GM21381 (cell line): ENCODE results near the gene FHOD3.

Experiments
- ATAC-seq: cut with Tn5 transposase; IDR thresholded peaks from one replicate; pipeline ENCODE4 v1.9.1; 2021; ENCODE audit warnings: mild to moderate bottlenecking, moderate library complexity; ENCODE audit not compliant: unreplicated experiment

Gene FHOD3

DNA sequence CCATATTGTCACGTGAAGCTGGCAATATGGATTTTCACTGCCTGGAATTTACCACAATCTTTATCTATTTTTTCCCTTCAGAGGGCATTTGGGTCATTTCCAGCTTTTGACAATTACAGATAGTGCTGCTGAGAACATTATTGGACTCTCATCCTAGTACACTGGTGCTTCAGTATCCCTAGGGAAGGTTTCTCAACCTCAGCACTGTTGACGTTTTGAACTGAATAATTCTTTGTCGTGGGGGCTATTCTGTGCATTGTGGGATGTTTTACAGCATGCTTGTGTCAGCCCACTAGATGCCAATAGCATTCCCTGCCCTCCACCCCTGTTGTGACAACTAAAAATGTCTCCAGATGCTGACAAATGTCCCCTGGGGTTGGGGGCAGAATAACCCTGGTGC lies 345.5 kb downstream of the FHOD3 start:
- no peak for ATAC-seq

DNA sequence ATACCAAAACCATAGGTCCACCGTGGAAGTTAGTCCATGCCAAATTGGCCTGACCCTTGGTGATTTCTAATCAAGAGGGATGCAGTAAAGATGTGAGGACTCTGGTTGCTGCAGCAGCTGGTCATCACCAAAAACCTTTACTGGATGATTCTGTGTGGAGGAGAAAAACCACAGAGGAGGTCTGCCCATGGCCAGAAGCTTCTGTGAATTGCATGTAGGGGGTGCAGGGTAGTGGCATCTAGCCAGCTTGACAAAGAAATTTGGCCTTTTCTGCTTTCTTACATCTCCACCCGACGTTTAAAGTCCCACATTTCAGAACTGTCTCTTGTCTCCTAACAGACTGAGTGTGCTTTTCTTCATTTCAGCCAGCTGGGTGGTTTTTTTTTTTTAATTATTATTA lies 351.3 kb downstream of the FHOD3 start:
- ATAC-seq: no peak

DNA sequence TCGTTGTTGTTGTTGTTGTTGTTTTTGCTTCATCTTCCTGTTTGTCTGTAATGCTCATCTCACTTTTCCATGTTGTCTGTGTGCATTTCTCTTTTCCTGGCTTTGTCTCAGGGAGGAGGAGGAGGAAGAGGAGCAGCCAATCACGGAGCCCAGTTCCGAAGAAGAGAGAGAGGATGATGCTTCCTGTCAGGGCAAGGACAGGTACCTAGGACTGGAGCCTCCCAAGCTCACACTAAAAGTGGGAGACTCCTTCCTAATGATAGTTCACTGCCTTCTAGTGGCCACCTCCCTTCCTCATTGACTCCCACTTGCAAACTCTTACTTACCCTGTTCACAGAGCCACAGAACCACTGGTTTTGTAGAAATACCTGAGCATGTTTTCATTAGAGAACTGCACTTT lies 351.7 kb downstream of the FHOD3 start:
- ATAC-seq: no peak

DNA sequence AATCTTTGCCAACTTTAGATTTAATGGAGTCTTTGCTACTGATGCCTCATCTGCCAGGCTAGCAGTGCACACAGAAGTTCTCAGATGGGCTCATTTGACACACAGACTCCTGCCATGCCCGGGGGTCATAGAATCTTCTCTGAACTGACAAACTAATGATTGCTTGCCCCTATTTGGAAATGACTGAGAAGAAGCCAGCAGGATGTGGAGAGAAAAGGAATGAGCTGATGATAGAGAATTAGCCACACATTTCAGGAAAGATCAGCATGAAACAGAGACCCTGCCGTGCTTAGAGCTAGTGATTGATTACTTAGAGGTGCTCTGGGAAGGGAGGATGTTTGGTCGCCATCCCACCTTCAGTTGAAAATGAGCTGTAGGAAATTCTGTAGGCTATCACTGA lies 352.8 kb downstream of the FHOD3 start:
- peak; percentile 12 for ATAC-seq

DNA sequence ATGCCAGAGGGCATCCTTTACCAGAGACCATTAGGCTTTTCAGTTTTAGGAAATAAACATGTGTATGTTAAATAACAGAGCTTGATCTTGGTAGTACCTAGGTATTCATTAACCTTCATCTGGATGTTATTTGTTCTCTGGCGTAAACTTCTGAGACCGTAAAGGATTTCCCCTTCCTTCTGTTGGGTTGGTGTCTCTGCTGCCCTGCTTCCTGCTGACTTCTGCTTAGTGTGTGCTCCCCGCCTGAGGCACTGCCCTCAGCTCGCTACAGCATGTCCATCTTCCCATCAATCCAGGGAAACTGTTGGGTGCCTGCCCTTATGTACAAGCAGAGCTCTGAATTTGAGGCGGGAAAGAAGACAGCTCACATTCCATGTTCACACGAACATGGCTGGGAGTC lies 353.4 kb downstream of the FHOD3 start:
- ATAC-seq: peak; percentile 71

DNA sequence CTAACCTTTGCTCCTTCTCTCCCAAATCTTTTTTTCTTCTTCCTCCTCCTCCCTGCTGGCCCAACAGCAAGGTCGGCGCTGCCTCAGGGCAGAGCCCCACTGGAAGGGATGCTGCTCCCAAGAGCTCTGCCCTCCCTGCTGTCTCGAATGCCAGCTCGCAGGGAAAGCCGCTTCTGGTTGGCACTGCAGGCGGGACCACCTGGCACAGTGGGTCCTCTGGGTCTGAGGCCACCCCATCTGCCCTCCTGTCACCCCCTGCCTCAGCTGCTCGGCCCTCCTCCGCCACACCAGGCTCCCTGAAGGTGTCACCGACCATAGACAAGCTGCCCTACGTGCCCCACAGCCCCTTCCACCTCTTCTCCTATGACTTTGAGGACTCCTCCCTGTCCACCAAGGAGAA lies 355.0 kb downstream of the FHOD3 start:
- no peak for ATAC-seq

DNA sequence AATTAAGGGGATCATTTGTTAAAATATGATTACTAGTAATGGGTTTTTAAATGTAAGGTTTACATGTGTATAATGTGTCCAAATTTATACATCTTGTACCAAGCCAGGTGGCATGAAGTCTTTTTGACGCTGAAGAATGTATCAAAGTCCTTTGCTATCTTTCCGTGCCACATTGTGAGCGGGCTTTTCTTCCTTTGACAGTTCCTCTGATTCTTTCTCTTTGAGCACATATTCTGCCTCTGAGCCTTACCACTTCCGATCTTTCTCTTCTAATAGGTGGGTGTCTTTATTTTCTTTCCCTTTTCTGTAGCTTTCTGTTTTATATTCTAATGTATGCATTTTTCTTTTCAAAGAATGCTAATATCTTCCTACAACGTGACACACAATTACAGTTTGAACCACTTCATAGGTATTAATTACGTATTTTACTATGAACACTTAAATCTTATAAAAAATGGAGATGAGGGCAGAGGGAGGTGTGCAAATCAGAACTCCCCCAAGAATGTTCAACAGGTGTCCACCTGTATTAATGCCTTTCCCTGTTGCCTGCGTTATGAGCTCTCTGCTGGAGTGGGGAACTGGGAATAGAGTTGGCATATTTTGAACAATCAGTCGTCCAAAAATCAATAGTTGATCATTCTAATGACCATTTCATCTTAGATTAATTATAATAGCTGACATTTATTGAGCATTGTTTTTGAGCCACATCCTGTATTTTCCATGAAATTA lies 355.8 kb downstream of the FHOD3 start:
- no peak for ATAC-seq

DNA sequence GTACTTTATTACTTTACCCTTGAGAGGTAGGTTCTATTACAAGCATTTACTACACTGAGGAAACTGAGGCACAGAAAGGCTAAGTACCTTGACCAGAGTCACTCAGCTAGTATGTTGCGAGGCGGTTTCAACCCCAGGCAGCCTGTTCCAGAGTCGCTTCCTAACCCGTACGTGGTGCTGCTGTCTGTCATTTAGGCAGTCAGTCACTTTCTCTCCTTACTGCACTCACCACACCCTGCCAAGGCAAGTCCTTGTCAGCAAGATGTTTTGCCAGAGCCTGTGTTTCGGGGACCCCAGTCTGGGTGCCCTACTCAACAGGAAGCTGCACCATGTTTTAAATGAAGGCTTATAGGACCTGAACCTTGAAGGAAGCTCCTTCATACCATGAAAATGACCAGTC lies 356.4 kb downstream of the FHOD3 start:
- no peak for ATAC-seq

DNA sequence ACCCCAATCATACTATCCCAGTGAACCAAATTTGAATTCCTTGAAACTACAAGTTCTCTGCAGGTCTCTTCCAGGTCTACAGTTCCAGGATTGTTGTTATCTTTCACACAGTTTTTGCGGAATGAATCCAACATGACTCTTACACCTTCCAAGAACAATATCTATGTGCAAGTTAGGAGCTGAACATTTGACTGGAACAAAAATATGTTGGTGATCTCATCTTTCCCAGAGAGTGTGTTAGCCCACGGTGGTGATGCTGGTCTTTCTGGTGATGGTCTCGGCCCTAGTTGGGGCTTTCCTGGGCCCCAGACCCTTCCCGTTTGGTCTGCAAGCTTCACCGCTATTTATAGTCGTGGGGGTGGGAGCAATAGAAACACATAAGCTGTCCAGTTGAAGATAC lies 357.6 kb downstream of the FHOD3 start:
- ATAC-seq: no peak

DNA sequence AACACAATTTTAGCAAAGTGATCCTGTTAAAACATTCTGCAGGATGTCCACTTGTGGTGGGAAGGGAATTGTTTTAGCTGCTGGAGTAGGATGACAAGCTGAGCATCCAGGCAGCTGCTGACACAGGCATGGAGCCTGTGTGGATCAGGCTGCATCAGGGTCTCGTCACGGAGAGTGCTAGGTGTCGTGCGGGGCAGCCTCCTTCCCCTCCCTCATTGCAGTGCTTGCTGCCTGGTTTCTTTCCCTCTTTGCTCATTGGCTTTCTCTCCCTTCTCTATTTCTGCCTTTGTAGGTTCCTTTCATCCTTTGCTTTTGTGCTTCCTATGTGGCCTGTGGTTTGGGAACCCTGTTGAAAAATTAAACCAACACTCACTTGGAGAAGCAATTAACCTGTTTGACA lies 358.4 kb downstream of the FHOD3 start:
- no peak for ATAC-seq

DNA sequence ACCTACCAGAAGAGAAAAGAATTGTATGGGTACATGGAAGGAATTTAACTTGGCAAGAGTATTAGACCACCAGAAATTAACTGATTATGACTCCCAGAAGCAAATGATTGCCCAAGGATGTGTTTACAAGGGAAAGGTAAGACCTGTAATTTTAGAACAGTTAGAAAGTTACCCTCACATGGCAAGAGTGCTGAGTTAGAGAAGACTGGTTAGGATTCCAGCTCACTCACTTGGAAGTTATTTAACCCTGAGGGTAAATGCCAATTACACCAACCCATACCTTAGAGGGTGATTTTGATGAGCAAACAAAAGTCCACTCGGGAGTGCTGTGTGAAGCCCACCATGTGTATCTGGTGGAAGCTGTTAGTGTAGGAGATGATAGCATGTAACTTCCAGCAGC lies 361.1 kb downstream of the FHOD3 start:
- no peak for ATAC-seq

DNA sequence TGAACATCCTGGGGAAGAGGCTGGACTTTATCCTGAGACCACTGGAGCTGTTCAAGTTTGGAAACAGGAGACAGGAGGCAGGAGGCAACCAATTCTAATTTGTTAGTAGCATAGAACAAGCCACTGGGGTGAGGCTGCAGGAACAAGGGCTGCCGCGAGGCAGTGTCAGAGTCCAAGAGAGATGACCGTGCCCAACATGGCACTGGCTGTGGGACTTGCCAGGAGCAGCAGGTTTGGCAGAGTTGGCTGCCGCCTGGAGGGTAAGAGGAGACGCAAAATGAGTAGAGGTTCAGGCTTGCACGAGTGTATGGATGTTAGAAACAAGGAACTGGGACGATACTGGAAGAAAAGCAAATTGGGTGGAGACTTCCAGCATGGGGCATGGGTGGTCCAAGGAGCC lies 362.8 kb downstream of the FHOD3 start:
- no peak for ATAC-seq

DNA sequence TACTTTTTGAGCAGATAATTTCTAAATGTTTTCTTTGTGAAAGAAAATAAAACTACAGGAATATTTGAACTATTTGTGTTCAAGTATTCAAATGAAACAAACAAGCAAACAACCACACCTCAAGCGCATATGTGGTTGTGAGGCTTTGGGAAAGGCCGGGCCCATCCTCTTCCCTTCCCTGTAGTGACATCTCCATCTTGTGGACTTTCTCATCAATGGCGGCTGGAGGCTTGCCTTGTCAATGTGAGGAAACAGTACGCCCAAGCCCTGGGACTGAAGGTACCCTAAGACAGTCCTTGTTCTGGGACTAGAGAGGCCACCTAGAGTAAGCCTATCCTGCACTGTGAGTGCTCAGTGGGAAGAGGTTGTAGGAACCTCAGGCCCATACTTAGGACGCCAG lies 364.5 kb downstream of the FHOD3 start:
- no peak for ATAC-seq

DNA sequence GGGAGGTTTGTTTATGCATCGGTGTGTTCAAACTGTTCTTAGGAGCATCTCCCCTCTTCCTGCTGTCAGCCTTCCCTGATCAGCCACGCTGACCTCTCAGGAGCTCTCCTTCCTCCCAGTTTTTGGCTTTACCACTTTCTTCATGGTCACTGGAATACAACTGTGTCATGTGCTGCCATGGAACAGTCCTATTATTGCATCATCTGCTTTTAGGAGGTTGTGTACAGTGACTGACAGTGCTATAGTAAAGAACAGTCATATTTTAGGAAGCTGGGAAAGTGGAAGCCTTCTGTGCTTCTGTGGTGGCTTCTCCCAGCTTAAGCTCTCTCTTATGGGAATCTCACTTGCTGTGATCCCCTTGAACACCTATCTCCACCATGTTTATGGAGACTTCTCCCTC lies 365.8 kb downstream of the FHOD3 start:
- no peak for ATAC-seq

DNA sequence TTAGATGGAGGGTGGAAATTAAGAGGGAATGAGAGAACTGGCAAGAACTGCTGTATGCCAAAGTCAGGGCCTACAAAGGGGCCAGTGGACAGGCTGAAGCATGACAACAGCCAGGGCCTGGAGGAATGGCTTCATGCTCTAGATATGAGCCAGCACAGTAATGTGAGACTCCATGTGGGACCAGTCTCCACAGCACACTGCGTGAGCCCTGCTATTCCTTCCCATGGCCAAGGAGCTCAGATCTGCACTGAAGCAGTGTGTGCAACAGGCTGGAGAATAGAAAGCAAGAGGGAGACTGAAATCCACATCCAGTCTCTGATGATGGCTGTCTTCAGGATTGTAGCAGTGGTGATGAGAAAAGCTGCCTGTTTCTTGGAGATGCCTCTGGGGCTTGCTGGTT lies 368.4 kb downstream of the FHOD3 start:
- ATAC-seq: no peak

DNA sequence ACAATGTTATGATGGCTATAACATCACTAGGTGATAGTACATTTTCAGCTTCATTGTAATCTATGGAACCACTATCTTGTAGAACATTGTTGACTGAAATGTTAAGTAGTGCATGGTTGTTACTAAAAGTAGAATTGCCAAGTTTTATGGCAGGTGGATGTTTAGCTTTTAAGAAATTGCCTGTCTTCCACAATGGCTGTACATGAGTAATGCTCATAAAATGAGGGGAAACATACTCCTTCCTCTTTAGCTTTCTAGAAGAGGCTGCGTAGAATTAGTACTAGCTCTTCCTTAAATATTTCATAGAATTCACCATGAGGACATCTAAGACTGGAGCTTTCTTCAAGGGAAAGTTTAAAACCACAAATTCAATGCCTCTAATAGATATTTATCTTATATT lies 370.3 kb downstream of the FHOD3 start:
- ATAC-seq: no peak

DNA sequence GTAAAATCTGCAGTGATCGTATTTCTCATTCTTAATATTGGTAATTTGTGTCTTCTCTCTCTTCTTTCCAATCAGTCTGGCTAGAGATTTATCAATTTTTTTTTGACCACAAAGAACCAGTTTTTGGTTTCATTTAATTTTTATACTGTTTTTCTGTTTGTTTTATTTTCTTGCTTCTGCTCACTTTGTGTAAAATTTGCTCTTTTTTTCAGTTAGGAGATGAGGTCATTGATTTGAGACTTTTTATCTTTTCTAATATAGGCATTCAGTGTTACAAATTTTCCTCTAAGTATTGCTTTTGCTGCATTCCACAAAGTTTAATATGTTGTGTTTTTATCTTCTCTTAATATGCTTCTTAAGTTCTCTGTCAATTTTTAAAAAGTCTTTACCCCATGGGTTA lies 370.8 kb downstream of the FHOD3 start:
- ATAC-seq: no peak

DNA sequence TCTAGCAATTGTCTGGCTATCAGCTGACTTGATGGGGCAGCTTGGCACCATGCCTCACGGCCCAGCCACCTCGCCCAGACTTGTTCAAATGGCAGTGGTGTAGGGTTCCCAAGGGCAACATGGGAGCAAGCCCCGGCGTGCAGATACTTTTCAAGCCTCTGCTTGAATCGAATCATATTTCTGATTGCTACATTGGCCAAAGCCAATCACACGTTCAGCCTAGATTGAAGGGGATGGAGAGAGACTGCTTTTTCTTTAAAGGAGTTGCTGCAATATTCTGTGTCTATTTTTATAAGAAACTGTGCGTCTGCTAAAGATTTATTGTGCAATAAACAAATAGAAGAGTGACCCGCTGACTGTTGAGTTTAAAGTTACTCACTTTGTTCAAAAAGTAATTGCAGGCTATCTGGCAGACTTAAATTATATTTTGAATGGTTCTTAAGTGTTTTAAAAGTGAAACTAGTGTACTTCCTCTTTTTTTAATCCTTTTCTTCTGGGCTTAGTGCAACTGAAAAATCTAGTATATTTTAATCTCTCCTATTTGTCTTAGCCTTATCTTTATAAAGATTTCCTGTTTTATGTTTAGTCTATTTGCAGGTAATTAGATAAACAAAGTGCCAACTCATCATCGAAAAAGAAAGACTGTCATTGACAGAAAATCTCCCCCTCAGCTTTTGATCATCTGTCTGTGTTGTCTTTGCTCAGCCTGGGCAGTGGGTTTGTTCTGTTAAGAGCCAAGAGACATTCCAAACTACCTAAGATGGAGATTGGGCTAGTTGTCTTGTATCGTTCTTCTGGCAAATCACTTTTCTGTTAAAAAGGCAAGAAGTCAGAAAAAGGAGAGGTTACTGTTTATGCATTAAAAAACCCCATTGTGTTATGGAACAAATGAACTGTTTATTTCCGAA lies 375.2 kb downstream of the FHOD3 start:
- ATAC-seq: peak; percentile 68

DNA sequence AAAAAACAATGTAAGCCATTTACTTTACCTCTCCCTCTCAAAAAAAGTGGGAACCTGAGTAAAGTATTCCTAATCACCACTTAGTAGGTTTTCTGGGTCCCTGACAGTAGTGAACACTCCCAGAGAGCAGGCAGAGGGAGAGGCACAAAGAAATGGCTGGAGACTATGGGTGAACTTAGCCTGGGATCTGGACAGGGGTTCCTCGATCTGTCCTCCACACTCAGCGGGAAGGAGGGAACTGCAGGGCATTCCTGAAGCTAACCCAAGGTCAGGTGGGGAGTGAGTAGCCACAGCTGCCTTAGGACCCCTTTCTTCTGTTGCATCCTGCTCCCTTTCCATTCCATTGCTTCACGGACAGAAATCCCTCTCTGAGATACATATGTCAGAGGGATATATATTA lies 375.9 kb downstream of the FHOD3 start:
- no peak for ATAC-seq

DNA sequence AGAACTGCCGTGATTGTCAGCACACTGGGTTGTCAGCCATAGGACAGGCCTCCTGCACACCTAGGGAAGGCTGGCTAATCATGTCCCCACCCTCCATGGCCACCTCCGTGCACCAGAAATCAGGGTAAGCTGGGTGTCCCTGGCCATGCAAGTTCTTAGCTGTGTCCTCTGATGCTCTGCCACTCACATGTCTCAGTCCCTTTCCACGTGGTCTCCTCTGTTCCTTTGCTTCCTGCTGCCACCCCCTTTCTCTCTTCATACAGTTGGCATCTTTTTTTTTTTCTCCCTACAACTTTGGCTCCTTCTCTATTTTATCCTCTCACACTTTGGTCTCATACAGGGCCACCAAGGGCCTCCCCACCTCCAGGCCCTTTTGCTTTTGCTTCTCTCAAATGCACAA lies 377.6 kb downstream of the FHOD3 start:
- ATAC-seq: no peak

DNA sequence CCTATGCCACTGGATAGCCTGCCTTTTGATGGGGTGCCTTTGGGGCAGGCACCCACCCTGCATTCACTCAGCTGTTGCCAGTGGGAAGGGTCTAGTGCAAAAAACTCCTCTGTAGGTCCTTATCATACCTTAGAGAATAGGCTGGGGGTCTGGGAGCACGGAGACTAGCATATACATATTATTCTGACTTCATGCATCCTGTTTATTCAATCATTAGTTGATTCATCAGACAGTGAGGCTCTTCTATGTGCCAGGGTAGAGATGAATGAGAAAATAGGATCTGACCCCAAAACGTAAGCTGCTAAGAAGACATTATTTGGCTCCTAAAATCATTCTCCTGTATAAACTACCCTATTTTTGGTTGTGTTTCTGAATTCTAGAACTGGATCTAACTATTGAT lies 378.0 kb downstream of the FHOD3 start:
- ATAC-seq: no peak

DNA sequence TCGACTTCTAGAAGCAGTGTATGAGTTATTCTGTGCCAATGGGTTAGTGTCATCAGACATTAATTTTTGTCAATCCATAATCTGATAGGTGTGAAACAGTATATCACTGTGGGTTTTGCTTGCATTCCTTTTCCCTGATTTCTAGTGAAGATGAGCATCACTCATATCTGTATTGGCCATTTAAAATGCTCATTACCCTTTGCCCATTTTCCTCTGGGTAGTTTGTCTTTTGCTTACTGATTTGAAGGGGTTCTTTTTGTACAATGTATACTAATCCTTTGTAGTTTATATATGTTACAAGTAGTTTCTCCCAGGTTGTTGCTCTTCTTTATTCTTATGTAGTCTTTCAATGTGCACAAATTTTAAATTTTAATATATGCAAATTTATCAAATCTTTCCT lies 379.1 kb downstream of the FHOD3 start:
- ATAC-seq: no peak
